GM10248 (cell line): ENCODE data around the gene FAM76A.
"Not testable (repeated sequence)": the region's sequence is repeated elsewhere in the genome, so short reads cannot be mapped to it uniquely, and the experiment has no call there.

Experiments used
- CTCF ChIA-PET: fragments of 300-600 bp; sonication (Branson Sonifier 250); formaldehyde crosslinking; extraction: SDS; loops from one replicate; lab custom pipeline; 2021; ENCODE audit warnings: antibody characterized with exemption; lab: Yijun Ruan, JAX
- POLR2A ChIA-PET: fragments of 350-650 bp; sonication (Branson Sonifier 250); formaldehyde crosslinking; extraction: SDS; loops from one replicate; lab custom pipeline; 2020; ENCODE audit warnings: antibody characterized with exemption; lab: Yijun Ruan, JAX
- DNase-seq: peaks from one replicate; pipeline ENCODE4 v3.0.0; 2012; ENCODE audit errors: extremely low spot score
- TF ChIP-seq, protein P1 (sequence below): IDR thresholded peaks from 2 replicates; pipeline ENCODE4 v1.5.1; 2012; ENCODE audit warnings: mild to moderate bottlenecking, low read depth; ENCODE audit errors: extremely low read depth, missing control alignments, control extremely low read depth

FAM76A gene

DNA sequence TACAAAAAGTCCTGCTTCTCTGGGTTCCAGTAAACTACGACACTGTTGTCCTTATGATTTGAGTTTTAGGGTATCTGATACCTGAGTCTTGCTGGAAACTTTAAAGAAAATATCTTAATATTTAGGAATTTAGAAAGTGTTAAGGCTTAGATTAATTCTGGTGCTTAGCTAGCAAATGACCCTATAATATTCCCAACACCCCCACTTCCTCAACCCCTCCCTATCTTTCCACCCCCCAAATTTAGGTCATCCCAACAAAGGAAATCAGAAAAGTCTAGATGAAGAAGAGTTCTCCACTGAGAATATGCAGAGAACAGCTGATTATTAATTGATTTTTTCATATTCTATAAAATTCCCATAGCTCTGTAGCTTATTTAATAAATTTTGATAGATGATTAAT is 58.9 kb downstream of the FAM76A start:
- ChIA-PET POLR2A (no interaction called here), CTCF (interaction anchor here (1.0 to 1.2 kb wide), 3 partner anchors 26 to 464 kb away, joined by 3 to 4 read pairs (median 3); no protein-coding TSS in a partner anchor)
- DNase-seq, result no peak
- TF ChIP-seq, protein P1, sequence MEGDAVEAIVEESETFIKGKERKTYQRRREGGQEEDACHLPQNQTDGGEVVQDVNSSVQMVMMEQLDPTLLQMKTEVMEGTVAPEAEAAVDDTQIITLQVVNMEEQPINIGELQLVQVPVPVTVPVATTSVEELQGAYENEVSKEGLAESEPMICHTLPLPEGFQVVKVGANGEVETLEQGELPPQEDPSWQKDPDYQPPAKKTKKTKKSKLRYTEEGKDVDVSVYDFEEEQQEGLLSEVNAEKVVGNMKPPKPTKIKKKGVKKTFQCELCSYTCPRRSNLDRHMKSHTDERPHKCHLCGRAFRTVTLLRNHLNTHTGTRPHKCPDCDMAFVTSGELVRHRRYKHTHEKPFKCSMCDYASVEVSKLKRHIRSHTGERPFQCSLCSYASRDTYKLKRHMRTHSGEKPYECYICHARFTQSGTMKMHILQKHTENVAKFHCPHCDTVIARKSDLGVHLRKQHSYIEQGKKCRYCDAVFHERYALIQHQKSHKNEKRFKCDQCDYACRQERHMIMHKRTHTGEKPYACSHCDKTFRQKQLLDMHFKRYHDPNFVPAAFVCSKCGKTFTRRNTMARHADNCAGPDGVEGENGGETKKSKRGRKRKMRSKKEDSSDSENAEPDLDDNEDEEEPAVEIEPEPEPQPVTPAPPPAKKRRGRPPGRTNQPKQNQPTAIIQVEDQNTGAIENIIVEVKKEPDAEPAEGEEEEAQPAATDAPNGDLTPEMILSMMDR, result no peak

GRCh38 chr1:27785781-27786455 is 60.2 kb downstream of the FAM76A start:
- CTCF ChIA-PET, result interaction anchor here (1.1 to 1.5 kb wide), 5 partner anchors 10 to 123 kb away, joined by 3 to 5 read pairs (median 4); partner anchors contain the start of gene STX12
- DNase-seq, result no peak
- POLR2A ChIA-PET, result no interaction called here
- TF ChIP-seq, protein P1, result no peak

- CTCF ChIA-PET, result no interaction called here
- TF ChIP-seq, protein P1, result no peak
- DNase-seq, result no peak
- POLR2A ChIA-PET, result no interaction called here
Measured at GRCh38 chr1:27787895-27788294, 62.1 kb downstream of the FAM76A start.

DNA sequence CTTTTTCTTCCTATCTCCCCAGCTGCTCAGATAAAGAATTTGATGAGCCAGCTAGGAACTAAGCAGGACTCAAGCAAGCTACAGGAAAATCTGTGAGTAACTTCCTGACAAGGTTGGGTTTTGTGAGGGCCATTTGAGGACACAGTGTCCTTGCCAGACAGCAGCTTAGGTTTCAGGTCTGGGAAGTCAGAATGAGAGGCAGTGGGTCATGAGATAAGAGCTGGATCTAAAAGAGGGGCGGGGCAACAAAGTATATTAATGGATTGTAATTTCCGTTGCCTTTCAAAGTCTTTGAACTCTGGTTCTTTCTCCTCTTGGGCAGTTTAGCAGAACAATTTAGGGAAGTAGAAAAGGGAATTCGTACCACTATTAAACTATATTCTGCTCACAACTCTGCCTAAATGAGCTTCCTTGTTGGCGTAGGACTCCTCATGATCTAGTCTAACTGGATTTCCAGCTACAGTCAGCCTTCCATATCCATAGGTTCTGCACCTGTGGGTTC is 63.8 kb downstream of the FAM76A start:
- ChIA-PET POLR2A (no interaction called here), CTCF (interaction anchor here (0.9 kb wide), 1 partner anchor 29 kb away, joined by 3 read pairs; no protein-coding TSS in a partner anchor)
- TF ChIP-seq, protein P1, result no peak
- DNase-seq, result no peak

DNA sequence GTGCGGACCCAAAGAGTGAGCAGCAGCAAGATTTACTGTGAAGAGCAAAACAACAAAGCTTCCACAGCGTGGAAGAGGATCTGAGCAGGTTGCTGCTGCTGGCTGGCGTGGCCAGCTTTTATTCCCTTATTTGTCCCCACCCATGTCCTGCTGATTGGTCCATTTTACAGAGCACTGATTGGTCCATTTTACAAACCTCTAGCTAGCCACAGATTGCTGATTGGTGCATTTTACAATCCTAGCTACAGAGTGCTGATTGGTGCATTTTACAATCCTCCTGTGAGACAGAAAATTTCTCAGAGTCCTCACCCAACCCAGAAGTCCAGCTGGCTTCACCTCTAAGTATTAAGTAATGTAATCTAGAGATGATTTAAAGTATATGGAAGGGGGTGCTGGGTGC is 64.5 kb downstream of the FAM76A start:
- POLR2A ChIA-PET, DNase-seq, CTCF ChIA-PET: not testable (repeated sequence)

DNA sequence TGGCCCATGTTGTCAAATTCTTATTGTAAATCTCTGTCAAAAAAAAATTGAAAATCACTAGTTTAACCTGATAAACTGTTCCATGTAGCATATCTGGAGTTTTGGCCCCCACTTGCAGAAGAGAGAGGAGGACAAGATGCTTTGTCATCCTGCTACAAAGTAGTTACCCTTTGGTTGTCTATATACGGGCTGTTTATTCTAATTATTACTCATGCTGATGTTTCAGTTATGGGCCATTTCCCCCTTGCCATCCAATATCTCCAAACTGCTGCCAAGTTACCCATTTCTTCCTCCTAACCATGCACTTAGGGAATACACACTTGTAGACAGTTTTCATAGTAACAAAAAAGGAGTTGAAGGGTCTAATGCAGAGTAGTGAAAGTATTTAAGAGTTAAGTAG is 69.8 kb downstream of the FAM76A start:
- DNase-seq, result no peak
- CTCF ChIA-PET, result no interaction called here
- POLR2A ChIA-PET, result no interaction called here
- TF ChIP-seq, protein P1, result no peak

GRCh38 chr1:27804791-27805190 is 79.0 kb downstream of the FAM76A start:
- TF ChIP-seq, protein P1, result no peak
- no peak for DNase-seq
- POLR2A ChIA-PET, result no interaction called here
- CTCF ChIA-PET, result no interaction called here
